OCI-LY7 (cell line): ENCODE data around the gene BCAR1.

Source experiments
- CTCF ChIP-seq: fragments of 200-600 bp; sonication (generic); conservative IDR thresholded peaks from 2 replicates; pipeline ENCODE4 v1.5.1; 2014; ENCODE audit warnings: mild to moderate bottlenecking, antibody characterized with exemption, low read length, moderate library complexity, mixed read lengths
- EZH2phosphoT487 ChIP-seq: fragments of 200-600 bp; sonication (generic); IDR thresholded peaks from 2 replicates; pipeline ENCODE4 v1.6.1; 2018; ENCODE audit warnings: low read depth, borderline replicate concordance, mild to moderate bottlenecking, mixed run types, antibody characterized with exemption, low read length, moderate library complexity, mixed read lengths

- TF ChIP-seq EZH2phosphoT487 (no peak), CTCF (no peak)
Observed at GRCh38 chr16:75248536-75249380, 2.7 kb downstream of the BCAR1 start.
